Measurements from ENCODE around the gene PGM3. TPM values are rescaled to one million over a fixed set of nuclear protein-coding genes. Genes with fewer than 3 reads are reported as not detected.

The PGM3 gene
- total and polyA plus RNA-seq, 2 donors from 2014 or later: 10.3 to 31.8 TPM

- Histone ChIP-seq H3K36me3 (ENCODE audit: control insufficient read depth in 2 of 3, insufficient read depth in 3 of 3, low read length in 3 of 3) (peaks cover 2 to 28% (median 19%) of the 10 kb centered on the region in 3 donors), H3K27me3 (ENCODE audit: control insufficient read depth, insufficient read depth, low read length) (no peaks in the 10 kb centered on the region), H3K9me3 (ENCODE audit: control insufficient read depth in 2 of 3, insufficient read depth in 1 of 3, low read length in 3 of 3) (no peaks in the 10 kb centered on the region), H3K9ac (ENCODE audit: low read length in 3 of 3) (no peak overlapping the region), H3K4me1 (ENCODE audit: control insufficient read depth in 2 of 3, insufficient read depth in 2 of 3, low read depth in 1 of 3, low read length in 3 of 3) (no peaks in the 10 kb centered on the region), H3K4me3 (ENCODE audit: low read length in 3 of 3) (no peak overlapping the region), H3K27ac (ENCODE audit: low read depth in 2 of 2, low read length in 2 of 2) (no peak overlapping the region)
- intact Hi-C loops (cut with DNase I): no loop called here
- FAIRE-seq (no peak), DNase-seq (no peak)
- TF ChIP-seq CTCF (IDR thresholded peaks at IDR 0.05; ENCODE audit: borderline replicate concordance, extremely low read depth, insufficient read depth): no peak
These were observed 9.8 kb downstream of the PGM3 start for GRCh38 chr6:83183082-83183828.

- Histone ChIP-seq H3K9ac (ENCODE audit: low read length in 3 of 3) (no peak overlapping the region), H3K4me3 (ENCODE audit: low read length in 3 of 3) (no peak overlapping the region), H3K36me3 (ENCODE audit: control insufficient read depth in 2 of 3, insufficient read depth in 3 of 3, low read length in 3 of 3) (peaks cover 2 to 33% (median 19%) of the 10 kb centered on the region in 3 donors), H3K9me3 (ENCODE audit: control insufficient read depth in 2 of 3, insufficient read depth in 1 of 3, low read length in 3 of 3) (no peaks in the 10 kb centered on the region), H3K27ac (ENCODE audit: low read depth in 2 of 2, low read length in 2 of 2) (no peak overlapping the region), H3K27me3 (ENCODE audit: control insufficient read depth, insufficient read depth, low read length) (no peaks in the 10 kb centered on the region), H3K4me1 (ENCODE audit: control insufficient read depth in 2 of 3, insufficient read depth in 2 of 3, low read depth in 1 of 3, low read length in 3 of 3) (no peaks in the 10 kb centered on the region)
- peak; percentile 66 for FAIRE-seq
- intact Hi-C loops (cut with DNase I): no loop called here
- DNase-seq: no peak
- TF ChIP-seq CTCF (IDR thresholded peaks at IDR 0.05; ENCODE audit: borderline replicate concordance, extremely low read depth, insufficient read depth): no peak
These were observed 11.0 kb downstream of the PGM3 start for GRCh38 chr6:83182114-83182513.

GRCh38 chr6:83180426-83180950 is 12.6 kb downstream of the PGM3 start:
- Histone ChIP-seq H3K4me1 (ENCODE audit: control insufficient read depth in 2 of 3, insufficient read depth in 2 of 3, low read depth in 1 of 3, low read length in 3 of 3) (no peaks in the 10 kb centered on the region), H3K9ac (ENCODE audit: low read length in 3 of 3) (no peak overlapping the region), H3K4me3 (ENCODE audit: low read length in 3 of 3) (no peak overlapping the region), H3K27me3 (ENCODE audit: control insufficient read depth, insufficient read depth, low read length) (no peaks in the 10 kb centered on the region), H3K36me3 (ENCODE audit: control insufficient read depth in 2 of 3, insufficient read depth in 3 of 3, low read length in 3 of 3) (peaks cover 0 to 30% (median 17%) of the 10 kb centered on the region in 3 donors), H3K9me3 (ENCODE audit: control insufficient read depth in 2 of 3, insufficient read depth in 1 of 3, low read length in 3 of 3) (no peaks in the 10 kb centered on the region), H3K27ac (ENCODE audit: low read depth in 2 of 2, low read length in 2 of 2) (no peak overlapping the region)
- no peak for TF ChIP-seq CTCF (IDR thresholded peaks at IDR 0.05; ENCODE audit: borderline replicate concordance, extremely low read depth, insufficient read depth)
- intact Hi-C loops (cut with DNase I): no loop called here
- DNase-seq (no peak), FAIRE-seq (no peak)
